ENCODE data around the gene FOLR2.

- no peak for TF ChIP-seq POLR2A (IDR thresholded peaks at IDR 0.05; ENCODE audit: low read depth, low read length)
- no peak for TF ChIP-seq POLR2AphosphoS5 (IDR thresholded peaks at IDR 0.05; ENCODE audit: low read depth, low read length)
- TF ChIP-seq TAF1 (IDR thresholded peaks at IDR 0.05; ENCODE audit: low read depth, low read length): no peak
- TF ChIP-seq SPI1 (IDR thresholded peaks at IDR 0.05; ENCODE audit: low read depth, low read length): no peak
Measured at GRCh38 chr11:72241291-72241781, 24.7 kb downstream of the FOLR2 start.

Measured in GM12891 (cell line).